Inferior parietal cortex (tissue), 1 donor: ENCODE results near the gene HSD11B1.

Experiments
- DNase-seq: peaks from one replicate; pipeline ENCODE4 v3.0.0-alpha.2; 2016; ENCODE audit errors: extremely low spot score

The HSD11B1 gene

DNA sequence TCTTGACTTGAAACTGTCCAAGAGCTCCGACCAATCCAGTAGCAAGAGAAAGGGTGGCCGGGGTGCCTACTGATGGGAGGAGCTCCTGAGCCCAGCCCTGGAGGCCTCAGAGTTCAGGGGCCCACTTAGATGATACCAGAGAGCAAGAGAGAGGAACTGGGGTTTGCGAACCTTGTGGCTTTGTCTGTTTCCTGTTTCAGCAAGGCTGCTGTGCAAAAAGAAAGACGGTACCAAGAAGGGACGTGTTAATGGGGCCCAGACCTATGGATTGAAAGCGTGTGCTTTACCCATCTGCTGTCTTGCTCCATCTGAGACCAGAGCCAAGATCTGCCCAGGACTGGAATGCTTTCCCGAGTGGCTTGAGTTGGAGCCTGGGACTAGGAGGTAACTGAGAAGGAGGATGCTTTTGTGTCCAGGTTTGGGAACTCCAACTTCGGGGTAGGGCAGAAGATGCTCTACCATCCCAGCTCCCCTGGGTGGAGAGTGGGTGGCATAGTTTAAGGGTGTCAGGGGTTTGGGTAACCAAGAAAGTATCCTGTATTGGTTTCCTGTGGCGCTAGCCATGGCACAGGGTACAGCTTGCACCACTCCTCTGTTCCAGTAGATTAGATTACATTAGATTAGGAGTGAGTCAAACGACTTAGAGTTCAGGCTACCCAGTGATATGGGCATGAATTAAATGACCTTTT is 51.4 kb downstream of the HSD11B1 start, which contains the start of gene TRAF3IP3:
TRAF3IP3 (plus strand) TSS at position 128 of the 689 bp plus-strand sequence. CDS start 3,987 bp downstream, outside the sequence.
- DNase-seq = no peak

DNA sequence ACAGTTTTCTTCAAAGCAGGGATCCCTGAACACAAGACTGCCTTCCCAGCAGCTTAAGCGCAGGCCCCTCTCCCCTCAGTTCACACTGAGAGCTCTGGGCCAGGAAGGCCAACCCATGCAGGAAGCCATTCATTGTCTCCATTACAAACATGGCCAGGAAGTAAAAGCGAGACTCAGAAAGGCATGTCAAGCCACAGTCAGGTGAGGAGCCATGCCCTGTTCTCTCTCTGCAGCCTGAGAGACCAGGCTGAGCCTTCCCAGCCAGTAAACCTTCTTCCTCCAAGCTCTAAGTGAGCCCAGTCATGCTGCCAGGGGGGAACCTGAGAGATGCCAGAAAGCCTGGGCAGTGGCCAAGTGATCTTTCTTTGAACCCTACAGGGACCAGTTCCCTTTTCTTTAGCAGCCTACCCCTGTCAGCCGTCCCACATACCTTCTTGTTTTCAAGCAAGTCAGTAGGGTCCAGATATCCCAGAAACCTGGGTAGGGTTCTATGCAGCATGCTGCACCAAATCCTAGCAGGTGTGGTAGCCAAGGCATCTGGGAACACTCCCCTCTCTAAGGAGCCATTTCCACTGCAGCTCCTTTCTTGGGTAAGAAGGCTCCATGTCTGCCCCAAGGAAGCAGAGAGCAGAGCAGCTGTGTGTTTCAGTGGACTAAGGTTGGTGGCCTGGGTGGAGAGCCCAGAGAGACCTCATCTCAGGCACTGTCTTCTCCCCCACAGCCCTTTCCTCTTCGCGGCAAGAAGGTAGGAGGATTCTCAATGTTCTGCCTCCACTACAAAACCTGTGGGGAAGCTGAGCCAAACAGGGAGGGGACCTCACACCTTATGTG is 52.2 kb downstream of the HSD11B1 start:
- no peak for DNase-seq

DNA sequence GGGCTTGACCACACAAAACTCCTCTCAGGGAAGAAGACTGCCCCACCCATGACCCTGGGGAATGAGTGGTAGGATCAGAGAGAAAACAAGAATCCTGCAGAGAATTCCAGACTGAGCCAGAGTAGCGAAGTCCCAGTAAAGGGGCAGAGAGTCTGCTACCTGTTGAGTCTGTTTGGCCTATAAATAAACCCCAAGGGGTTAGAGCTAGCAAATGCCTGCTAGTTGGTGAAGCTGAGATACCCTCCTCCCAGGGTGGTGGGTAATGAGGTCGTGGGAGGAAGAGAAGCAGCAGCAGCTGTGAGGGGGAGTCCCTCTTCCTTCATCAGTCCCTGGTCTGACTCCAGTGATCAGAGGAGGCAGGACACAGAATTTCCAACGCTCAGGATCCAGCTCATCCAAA is 53.8 kb downstream of the HSD11B1 start:
- no peak for DNase-seq

DNA sequence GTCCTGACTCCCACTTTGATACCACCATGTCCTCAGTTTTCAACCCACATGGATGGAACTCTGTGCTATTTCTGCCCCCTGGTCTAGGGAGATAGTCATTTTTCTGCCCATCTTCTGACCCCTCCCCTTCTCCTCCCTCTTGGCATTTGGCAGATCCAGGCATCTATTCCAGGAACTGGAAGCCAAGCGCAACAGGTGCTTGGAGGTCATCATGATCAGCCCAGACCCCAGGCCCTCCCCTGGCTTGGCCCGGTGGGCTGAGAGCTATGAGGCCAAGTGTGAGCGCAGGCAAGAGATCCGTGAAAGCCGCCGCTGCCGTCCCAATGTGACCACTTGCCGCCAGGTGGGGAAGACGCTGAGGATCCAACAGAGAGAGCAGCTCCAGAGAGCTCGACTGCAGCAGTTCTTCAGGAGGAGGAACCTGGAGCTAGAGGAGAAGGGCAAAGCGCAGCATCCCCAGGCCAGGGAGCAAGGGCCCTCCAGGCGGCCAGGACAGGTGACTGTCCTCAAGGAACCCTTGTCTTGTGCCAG is 55.2 kb downstream of the HSD11B1 start:
- DNase-seq = no peak

DNA sequence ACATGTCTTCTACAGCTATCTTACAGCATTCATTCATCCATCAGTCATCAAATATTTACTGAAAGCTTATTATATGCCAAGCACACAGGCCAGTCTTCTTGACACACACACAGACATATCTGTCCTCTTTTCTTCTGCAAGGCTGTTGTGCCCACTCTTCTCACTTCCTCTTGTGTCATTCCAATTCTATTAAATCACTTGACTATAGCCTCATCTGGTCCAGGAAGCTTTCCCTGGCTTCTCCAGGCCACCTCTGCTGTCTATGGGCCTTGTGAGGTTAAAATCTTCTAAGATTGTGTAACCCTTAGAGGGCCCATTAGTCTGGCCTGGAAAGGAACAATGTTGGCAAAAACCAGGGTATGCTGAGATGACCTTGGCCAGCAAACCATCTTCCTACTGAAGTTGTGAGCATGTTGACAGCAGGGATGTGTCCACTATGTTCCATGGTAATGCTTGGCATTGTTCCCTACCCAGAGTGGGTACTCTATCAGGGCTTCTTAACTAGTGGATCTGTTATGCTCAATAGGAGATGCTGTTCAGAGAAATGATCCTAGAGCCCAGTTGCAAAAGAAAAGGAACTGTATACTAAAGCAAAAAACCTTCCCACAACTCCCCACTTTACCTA is 56.5 kb downstream of the HSD11B1 start:
- DNase-seq = no peak

DNA sequence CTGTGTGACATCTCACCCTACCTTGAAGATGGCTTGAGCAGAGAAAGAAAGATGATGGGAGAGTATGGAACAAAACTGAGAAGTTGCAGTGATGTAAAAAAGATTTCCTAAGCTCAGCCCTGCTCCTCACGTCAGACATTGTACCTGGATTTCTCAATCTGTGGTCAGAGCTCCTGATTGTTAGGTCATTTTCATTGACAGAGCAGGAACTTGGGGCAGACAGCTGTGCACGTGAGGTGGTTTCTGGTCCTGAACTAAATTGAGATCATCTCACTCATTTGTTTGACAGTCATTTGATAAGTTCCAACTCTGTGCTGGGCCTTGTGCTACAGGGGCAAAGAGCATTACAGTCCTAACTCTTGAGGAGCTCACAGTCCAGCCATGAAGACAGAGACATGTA is 61.4 kb downstream of the HSD11B1 start:
- DNase-seq = no peak

DNA sequence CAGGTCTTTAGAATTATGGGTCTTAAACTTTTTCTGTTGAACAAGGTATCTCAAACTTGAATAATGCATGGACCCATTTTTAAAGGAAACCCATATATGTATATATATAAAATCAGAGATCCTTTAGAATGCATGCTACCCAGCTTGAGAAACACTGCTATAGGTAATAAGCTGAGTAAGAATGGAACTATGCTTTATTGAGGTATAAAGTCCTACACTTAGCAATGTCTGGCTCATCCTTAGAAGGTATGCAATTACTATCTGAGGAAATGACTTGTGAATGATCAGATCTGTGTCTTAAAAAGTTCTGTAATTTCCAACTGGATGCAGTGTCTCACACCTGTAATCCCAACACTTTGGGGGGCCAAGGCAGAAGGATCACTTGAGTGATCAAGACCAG is 62.5 kb downstream of the HSD11B1 start:
- DNase-seq = no peak

DNA sequence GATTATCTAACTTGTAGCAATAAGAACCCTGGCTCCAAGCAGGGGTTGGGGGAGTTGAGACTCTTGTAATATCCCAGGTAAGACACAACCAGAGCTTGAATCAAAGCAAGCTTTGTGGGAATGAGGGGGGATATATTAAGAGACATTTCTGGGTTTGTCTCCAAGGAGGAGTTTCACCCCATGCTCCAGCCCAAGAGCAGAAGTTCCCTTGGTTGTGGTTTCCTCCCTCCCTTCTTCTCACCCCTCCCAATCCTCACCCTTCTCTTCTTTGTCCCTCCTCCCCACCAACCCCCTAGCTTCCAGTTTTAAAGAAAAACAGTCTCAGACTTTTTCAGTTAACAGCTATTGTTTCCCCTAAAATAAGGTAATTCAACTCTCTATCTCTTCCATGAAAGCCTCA is 63.1 kb downstream of the HSD11B1 start:
- no peak for DNase-seq

DNA sequence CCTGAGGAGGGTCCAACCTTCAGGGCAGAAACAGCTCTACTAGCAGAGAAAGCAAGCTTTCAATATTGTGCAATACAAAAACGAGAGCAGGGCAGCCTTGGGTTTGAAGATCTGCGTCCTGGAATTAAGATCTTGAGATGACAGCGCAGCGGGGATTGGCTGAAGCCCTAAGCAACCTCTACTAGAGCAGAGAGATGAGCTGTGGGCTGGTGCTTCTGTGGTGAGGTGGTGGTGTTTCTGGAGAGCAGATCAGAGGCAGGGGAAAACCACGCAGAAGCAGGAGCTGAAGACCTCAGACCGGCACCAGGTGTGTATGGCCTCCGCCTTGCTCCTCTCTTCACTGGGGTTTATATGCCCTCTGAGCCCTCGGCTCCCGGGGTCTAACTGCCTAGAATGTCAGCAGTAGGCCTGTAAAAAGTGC is 63.7 kb downstream of the HSD11B1 start:
- DNase-seq = no peak

DNA sequence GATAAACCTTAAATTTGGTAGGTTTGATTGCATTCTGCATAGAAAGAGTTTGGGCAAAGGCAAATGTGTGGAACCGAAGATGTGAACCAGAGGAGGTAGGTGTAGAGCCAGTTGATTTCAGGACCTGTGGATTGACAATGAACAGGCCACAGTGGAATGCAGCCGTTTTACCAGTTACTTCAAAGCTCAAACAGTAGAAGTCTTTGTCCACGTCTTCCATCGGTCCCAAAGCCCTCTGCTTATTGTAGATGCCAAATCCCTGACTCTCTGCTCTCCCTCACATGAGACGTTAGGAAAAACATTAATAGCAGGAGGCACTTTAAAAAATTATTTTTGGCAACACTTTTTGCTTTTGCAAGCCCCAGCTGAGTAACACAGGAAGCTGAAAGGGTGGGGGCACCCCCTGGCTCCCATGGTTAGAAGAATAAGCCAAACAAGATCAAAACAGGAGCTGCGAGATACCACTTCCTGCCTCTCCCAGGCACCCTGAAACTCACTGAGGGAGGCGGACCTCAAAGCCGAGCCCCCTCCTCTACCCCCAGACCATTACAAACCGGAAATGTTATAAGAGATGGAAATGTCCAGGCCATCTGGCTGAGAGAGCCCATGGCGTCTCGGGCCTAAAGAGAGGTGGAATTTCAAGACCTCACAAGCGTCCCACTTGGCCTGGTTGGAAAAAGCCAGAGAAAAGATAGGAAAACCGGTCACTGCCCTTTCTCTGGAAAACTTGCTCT is 64.7 kb downstream of the HSD11B1 start:
- no peak for DNase-seq

DNA sequence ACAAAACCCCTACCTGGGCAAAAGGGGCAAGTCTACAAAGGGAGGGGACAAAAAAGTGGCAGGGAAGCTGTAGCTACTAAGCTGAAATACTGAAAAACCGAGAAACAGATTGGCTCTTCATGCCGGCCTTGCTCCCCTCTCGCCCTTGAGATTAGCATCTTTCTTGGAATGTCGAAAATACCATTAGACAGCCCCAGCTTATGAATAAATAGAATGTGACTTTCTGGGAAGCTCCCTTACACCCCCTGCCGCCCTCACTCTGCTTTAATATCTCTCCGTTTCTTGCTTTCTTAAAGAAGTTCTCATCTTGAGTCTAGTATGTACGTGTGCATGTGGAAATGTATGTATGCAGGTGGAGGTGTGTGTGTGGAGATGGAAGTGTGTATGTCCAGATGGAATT is 65.3 kb downstream of the HSD11B1 start:
- DNase-seq = no peak

DNA sequence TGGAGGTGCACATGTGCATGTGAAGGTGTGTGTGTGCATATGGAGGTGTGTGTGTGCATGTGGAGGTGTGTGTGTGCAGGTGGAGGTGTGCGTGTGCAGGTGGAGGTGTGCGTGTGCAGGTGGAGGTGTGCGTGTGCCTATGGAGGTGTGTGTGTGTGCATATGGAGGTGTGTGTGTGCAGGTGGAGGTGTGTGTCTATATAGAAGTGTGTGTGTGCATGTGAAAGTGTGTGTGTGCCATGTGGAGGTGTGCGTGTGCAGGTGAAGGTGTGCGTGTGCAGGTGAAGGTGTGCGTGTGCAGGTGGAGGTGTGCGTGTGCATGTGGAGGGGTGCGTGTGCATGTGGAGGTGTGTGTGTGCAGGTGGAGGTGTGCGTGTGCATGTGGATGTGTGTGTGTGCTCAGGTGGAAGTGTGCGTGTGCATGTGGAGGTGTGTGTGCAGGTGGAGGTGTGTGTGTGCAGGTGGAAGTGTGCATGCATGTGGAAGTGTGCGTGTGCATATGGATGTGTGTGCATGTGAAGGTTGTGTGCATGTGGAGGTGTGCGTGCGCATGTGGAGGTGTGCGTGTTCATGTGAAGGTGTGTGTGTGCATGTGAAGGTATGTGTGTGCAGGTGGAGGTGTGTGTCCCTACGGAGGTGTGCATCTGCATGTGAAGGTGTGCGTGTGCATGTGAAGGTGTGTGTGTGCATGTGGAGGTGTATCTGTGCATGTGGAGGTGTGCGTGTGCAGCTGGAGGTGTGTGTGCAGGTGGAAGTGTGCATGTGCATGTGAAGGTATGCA is 66.2 kb downstream of the HSD11B1 start:
- no peak for DNase-seq

DNA sequence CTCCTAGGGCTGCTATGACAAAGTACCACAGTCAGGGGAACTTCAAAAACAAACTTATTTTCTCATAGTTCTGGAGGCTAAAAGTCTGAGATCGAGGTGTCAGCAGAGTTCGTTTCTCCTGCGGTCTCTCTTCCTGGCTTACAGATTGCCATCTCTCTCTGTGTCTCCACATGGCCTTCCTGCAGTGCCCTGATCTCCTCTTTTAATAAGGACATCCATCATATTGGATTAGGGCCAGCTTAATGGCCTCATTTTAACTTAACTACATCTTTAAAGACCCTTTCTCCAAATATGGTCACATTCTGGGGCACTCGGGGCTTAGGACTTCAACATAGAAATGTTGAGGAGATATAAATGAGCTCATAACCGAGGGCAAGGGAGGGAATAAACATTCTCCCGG is 67.5 kb downstream of the HSD11B1 start:
- no peak for DNase-seq

DNA sequence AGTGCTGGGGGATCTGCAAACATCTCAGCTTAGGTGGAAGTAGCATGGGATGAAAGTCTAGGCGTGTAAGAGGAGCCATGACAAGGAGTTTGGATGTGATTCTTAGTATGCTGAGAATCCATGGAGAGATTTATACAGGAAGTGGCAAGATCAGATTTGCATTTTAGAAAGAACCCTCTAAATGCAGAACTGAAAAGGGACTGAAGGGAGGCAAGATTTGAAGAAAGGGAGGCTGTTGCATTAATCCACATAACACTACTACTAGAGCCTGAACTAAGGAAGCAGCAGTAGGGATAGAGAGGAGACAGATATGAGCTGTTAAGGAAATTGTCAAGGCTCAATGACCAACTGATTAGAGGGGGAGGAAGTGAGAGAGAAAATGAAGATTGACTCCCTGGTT is 69.9 kb downstream of the HSD11B1 start:
- DNase-seq = no peak

DNA sequence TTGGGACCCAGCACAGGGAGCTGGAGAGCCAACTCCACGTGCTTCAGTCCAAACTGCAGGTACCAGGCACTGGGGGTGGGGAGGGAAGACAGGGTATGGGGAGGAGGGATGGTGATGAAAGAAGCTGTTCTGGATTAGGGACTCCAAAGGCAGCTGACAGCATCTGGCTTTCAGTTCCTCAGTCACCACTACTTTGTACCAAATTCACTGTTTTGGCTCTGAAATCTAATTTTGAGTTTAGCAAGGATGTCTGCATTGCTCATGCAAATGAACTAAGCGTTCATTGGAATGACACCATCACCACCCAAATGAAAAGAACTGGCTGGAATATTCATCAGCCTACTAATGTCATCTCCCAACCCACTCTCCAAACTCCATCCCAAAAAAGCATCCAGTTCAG is 71.0 kb downstream of the HSD11B1 start:
- no peak for DNase-seq

DNA sequence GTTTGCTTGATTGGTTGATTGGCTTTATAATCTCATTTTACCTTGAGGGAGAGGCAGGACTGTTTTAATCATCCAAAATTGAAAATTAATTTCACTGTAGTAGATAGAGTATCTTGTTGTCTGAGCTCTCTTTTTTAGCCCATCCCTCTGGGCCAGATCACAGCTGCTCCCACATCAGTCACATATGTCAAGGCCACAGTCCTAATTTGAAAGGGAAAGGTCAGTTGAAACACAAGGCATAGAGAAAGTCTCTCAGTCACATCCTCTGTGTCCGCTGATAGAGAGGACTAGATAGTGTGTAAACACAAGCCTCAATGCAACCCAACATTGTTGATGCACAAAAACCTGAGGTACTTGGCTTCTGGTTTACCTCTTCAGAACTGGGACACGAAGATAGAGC is 72.9 kb downstream of the HSD11B1 start:
- no peak for DNase-seq

DNA sequence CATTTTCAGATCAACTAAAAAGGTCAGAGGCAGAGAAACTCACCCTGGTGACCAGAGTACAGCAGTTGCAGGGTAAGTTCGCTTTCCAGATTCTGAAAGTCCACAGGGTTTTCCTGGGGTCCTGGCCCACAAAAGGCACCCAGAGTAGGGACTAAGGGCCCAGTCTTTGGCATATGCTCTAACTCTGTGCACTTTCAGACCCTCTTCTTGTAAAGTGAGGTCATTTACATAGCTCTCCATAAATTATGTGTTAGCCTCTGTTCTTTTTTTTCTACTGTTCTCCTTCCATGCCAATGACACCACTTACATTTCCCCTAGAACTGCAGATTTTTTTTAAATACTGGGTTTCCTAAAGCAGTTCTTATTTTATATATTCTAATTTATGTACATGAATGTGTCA is 73.5 kb downstream of the HSD11B1 start:
- no peak for DNase-seq

DNA sequence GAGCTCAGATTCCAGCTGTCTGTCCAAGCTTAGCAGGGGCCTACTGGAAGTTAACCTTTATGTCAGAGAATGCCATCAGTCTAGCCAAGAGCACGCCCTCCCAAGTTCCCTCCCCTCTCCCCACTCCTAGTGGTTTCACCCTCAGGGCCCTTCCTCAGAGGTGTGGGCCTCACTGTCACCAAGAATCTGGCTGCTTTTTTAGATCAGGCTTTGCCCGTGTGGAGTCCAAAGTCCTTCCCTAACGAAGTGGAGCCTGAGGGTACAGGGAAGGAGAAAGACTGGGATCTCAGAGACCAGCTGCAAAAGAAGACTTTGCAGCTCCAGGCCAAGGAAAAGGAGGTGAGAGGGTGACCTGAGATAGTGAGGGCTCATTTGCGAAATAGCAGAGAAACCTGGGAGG is 75.6 kb downstream of the HSD11B1 start:
- DNase-seq = no peak

DNA sequence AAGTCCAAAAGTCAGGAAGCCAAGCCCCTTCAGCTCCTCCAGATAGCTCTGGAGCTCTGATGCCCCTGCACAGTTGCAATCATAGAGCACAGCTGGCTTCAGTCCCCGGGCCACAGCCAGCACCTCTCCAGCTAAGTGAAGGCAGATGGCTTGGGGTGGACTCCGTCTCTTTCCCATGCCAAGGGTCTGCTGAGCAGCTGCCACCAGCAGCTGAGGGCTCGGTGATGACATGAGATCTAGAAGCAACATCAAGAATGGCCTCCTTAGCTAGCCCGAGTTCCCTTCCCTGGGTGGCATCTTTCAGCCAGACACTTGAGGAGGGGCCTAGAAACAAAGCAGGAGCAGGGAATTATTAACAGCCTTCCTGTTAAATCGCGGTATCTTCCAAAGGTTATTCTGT is 78.7 kb downstream of the HSD11B1 start:
- no peak for DNase-seq
